ENCODE data around the gene SFR1. TPM values are rescaled to one million over a fixed set of nuclear protein-coding genes. Genes with fewer than 3 reads are reported as not detected.

SFR1 gene
- 10 to 100 TPM; 10.9 to 12.9 (median 12.3) TPM for polyA plus RNA-seq (ENCODE audit: insufficient read length in 3 of 3)

- peak; percentile 91 to 95 (median 95) for DNase-seq (ENCODE audit: low read depth in 3 of 3, low spot score in 2 of 3)
These were observed at the start of gene SFR1 for GRCh38 chr10:104121485-104122224. Gene SFR1 (plus strand): TSS chr10:104122171. CDS start chr10:104122184, 13 bp downstream.

GRCh38 chr10:104072786-104073185 is 49.2 kb upstream of the SFR1 start:
- no peak for DNase-seq (ENCODE audit: low read depth in 3 of 3, low spot score in 2 of 3)

GRCh38 chr10:104074505-104074904 is 47.5 kb upstream of the SFR1 start:
- DNase-seq (ENCODE audit: low read depth in 3 of 3, low spot score in 2 of 3) = no peak

GRCh38 chr10:104076743-104077160 is 45.2 kb upstream of the SFR1 start:
- peak; percentile 25 to 54 (median 52) for DNase-seq (ENCODE audit: low read depth in 3 of 3, low spot score in 2 of 3)

GRCh38 chr10:104077247-104077646 is 44.7 kb upstream of the SFR1 start:
- DNase-seq (ENCODE audit: low read depth in 3 of 3, low spot score in 2 of 3) = no peak

GRCh38 chr10:104077663-104078151 is 44.3 kb upstream of the SFR1 start:
- DNase-seq (ENCODE audit: low read depth in 3 of 3, low spot score in 2 of 3) = no peak

GRCh38 chr10:104080762-104081161 is 41.2 kb upstream of the SFR1 start:
- DNase-seq (ENCODE audit: low read depth in 3 of 3, low spot score in 2 of 3) = no peak

- DNase-seq (ENCODE audit: low read depth in 3 of 3, low spot score in 2 of 3) = no peak
These were observed 40.0 kb upstream of the SFR1 start for GRCh38 chr10:104081998-104082397.

- no peak for DNase-seq (ENCODE audit: low read depth in 3 of 3, low spot score in 2 of 3)
These were observed 37.4 kb upstream of the SFR1 start for GRCh38 chr10:104084482-104085142.

- DNase-seq (ENCODE audit: low read depth in 3 of 3, low spot score in 2 of 3) = no peak
These were observed 36.1 kb upstream of the SFR1 start, which contains the start of gene COL17A1 for GRCh38 chr10:104085801-104086400. Gene COL17A1 (minus strand): TSS chr10:104085880. CDS start chr10:104080673, 5,207 bp downstream.

- no peak for DNase-seq (ENCODE audit: low read depth in 3 of 3, low spot score in 2 of 3)
These were observed 33.7 kb upstream of the SFR1 start for GRCh38 chr10:104088239-104088638.

GRCh38 chr10:104089621-104090020 is 32.4 kb upstream of the SFR1 start:
- no peak for DNase-seq (ENCODE audit: low read depth in 3 of 3, low spot score in 2 of 3)

GRCh38 chr10:104090611-104091010 is 31.4 kb upstream of the SFR1 start:
- no peak for DNase-seq (ENCODE audit: low read depth in 3 of 3, low spot score in 2 of 3)

GRCh38 chr10:104092749-104093148 is 29.2 kb upstream of the SFR1 start:
- DNase-seq (ENCODE audit: low read depth in 3 of 3, low spot score in 2 of 3) = no peak

GRCh38 chr10:104096692-104097091 is 25.3 kb upstream of the SFR1 start:
- DNase-seq (ENCODE audit: low read depth in 3 of 3, low spot score in 2 of 3) = no peak

GRCh38 chr10:104098358-104098925 is 23.5 kb upstream of the SFR1 start:
- no peak for DNase-seq (ENCODE audit: low read depth in 3 of 3, low spot score in 2 of 3)

- no peak for DNase-seq (ENCODE audit: low read depth in 3 of 3, low spot score in 2 of 3)
These were observed 22.7 kb upstream of the SFR1 start for GRCh38 chr10:104099269-104099668.

- DNase-seq (ENCODE audit: low read depth in 3 of 3, low spot score in 2 of 3) = no peak
These were observed 22.0 kb upstream of the SFR1 start for GRCh38 chr10:104099941-104100340.

- DNase-seq (ENCODE audit: low read depth in 3 of 3, low spot score in 2 of 3) = no peak
These were observed 21.2 kb upstream of the SFR1 start for GRCh38 chr10:104100795-104101194.

GRCh38 chr10:104101902-104102301 is 20.1 kb upstream of the SFR1 start:
- DNase-seq (ENCODE audit: low read depth in 3 of 3, low spot score in 2 of 3) = no peak

GRCh38 chr10:104103956-104104355 is 18.0 kb upstream of the SFR1 start:
- no peak for DNase-seq (ENCODE audit: low read depth in 3 of 3, low spot score in 2 of 3)
